ENCODE data around the gene CREB5.

CREB5 gene

GRCh38 chr7:28706584-28706983 lies 294.3 kb downstream of the CREB5 start:
- in situ Hi-C loops (cut with MboI; ENCODE audit: low pct_unique_long_range_greater_than_20kb, low sequenced_read_pairs) = no loop called here
- DNase-seq = no peak

GRCh38 chr7:28707291-28707690 lies 295.0 kb downstream of the CREB5 start:
- in situ Hi-C loops (cut with MboI; ENCODE audit: low pct_unique_long_range_greater_than_20kb, low sequenced_read_pairs) = no loop called here

GRCh38 chr7:28708033-28708951 lies 296.0 kb downstream of the CREB5 start:
- no peak for DNase-seq
- in situ Hi-C loops (cut with MboI; ENCODE audit: low pct_unique_long_range_greater_than_20kb, low sequenced_read_pairs) = no loop called here

More at GRCh38 chr7:28707291-28707690, 295.0 kb downstream of the CREB5 start:
- DNase-seq = no peak

GRCh38 chr7:28709748-28710147 lies 297.4 kb downstream of the CREB5 start:
- in situ Hi-C loops (cut with MboI; ENCODE audit: low pct_unique_long_range_greater_than_20kb, low sequenced_read_pairs) = no loop called here
- DNase-seq = no peak

- DNase-seq = no peak
- in situ Hi-C loops (cut with MboI; ENCODE audit: low pct_unique_long_range_greater_than_20kb, low sequenced_read_pairs) = no loop called here
These were observed 298.8 kb downstream of the CREB5 start for GRCh38 chr7:28711114-28711513.

GRCh38 chr7:28714459-28715120 lies 302.3 kb downstream of the CREB5 start:
- in situ Hi-C loops (cut with MboI; ENCODE audit: low pct_unique_long_range_greater_than_20kb, low sequenced_read_pairs) = no loop called here
- no peak for DNase-seq

GRCh38 chr7:28717445-28718054 lies 305.2 kb downstream of the CREB5 start:
- no peak for DNase-seq
- in situ Hi-C loops (cut with MboI; ENCODE audit: low pct_unique_long_range_greater_than_20kb, low sequenced_read_pairs) = no loop called here

GRCh38 chr7:28718055-28718481 lies 305.8 kb downstream of the CREB5 start:
- DNase-seq = no peak
- in situ Hi-C loops (cut with MboI; ENCODE audit: low pct_unique_long_range_greater_than_20kb, low sequenced_read_pairs) = no loop called here

- in situ Hi-C loops (cut with MboI; ENCODE audit: low pct_unique_long_range_greater_than_20kb, low sequenced_read_pairs) = no loop called here
These were observed 306.2 kb downstream of the CREB5 start for GRCh38 chr7:28718545-28718944.

GRCh38 chr7:28722684-28723083 lies 310.4 kb downstream of the CREB5 start:
- in situ Hi-C loops (cut with MboI; ENCODE audit: low pct_unique_long_range_greater_than_20kb, low sequenced_read_pairs) = no loop called here
- DNase-seq = no peak

More at GRCh38 chr7:28718545-28718944, 306.2 kb downstream of the CREB5 start:
- no peak for DNase-seq

GRCh38 chr7:28723336-28723735 lies 311.0 kb downstream of the CREB5 start:
- in situ Hi-C loops (cut with MboI; ENCODE audit: low pct_unique_long_range_greater_than_20kb, low sequenced_read_pairs) = no loop called here
- DNase-seq = no peak

- no peak for DNase-seq
- in situ Hi-C loops (cut with MboI; ENCODE audit: low pct_unique_long_range_greater_than_20kb, low sequenced_read_pairs) = no loop called here
These were observed 312.2 kb downstream of the CREB5 start for GRCh38 chr7:28724563-28724962.

GRCh38 chr7:28725045-28725642 lies 312.8 kb downstream of the CREB5 start:
- in situ Hi-C loops (cut with MboI; ENCODE audit: low pct_unique_long_range_greater_than_20kb, low sequenced_read_pairs) = no loop called here
- no peak for DNase-seq

- no peak for DNase-seq
- in situ Hi-C loops (cut with MboI; ENCODE audit: low pct_unique_long_range_greater_than_20kb, low sequenced_read_pairs) = no loop called here
These were observed 313.6 kb downstream of the CREB5 start for GRCh38 chr7:28725911-28726310.

- in situ Hi-C loops (cut with MboI; ENCODE audit: low pct_unique_long_range_greater_than_20kb, low sequenced_read_pairs) = no loop called here
- DNase-seq = no peak
These were observed 314.2 kb downstream of the CREB5 start for GRCh38 chr7:28726555-28726954.

- in situ Hi-C loops (cut with MboI; ENCODE audit: low pct_unique_long_range_greater_than_20kb, low sequenced_read_pairs) = no loop called here
- DNase-seq = no peak
These were observed 317.0 kb downstream of the CREB5 start for GRCh38 chr7:28729281-28729680.

GRCh38 chr7:28729727-28730126 lies 317.4 kb downstream of the CREB5 start:
- DNase-seq = no peak
- in situ Hi-C loops (cut with MboI; ENCODE audit: low pct_unique_long_range_greater_than_20kb, low sequenced_read_pairs) = no loop called here

- DNase-seq = no peak
- in situ Hi-C loops (cut with MboI; ENCODE audit: low pct_unique_long_range_greater_than_20kb, low sequenced_read_pairs) = no loop called here
These were observed 318.9 kb downstream of the CREB5 start for GRCh38 chr7:28731092-28731658.
